GM21447 (cell line): ENCODE measurements around the gene SPINK5.

ENCODE experiments used
- ATAC-seq: cut with Tn5 transposase; IDR thresholded peaks from one replicate; pipeline ENCODE4 v1.9.1; 2021; ENCODE audit not compliant: unreplicated experiment

Gene SPINK5

DNA sequence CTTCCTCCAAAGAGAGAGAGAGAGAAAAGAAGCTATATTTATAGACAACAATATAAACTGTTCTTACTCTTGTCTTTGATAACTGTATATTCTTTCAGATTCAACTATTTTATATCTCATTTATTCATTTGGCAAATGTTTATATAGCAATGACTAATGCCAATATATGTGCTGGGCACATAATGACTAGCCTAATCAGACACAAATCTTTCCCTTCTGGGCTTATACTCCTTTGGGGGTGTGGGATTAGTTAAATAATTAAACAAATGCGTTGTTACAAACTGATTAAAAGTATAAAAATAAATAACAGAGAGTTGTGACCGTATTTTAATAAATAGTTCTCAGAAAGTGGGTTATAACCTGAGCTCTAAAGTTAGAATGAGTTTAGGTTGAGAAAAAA is 108.6 kb downstream of the SPINK5 start:
- ATAC-seq, result no peak

DNA sequence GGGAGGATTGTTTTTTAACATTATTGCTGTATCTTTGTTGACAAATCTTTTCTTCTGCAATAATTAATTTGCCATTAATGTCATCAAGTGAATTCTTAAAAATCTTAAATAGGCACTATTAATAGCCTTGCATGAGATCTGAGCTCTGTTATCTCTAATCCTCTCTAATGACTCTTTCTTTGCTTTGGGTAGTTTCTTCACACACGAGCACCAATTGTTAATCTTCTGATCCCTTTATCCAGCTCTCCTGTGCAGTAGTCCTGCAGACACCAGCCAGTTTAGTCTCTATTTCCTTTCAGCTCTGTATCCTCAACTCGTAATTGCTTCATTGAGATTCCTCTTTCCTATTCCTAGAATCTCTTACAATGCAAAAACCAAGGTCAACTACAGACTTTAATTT is 112.7 kb downstream of the SPINK5 start:
- ATAC-seq, result no peak

DNA sequence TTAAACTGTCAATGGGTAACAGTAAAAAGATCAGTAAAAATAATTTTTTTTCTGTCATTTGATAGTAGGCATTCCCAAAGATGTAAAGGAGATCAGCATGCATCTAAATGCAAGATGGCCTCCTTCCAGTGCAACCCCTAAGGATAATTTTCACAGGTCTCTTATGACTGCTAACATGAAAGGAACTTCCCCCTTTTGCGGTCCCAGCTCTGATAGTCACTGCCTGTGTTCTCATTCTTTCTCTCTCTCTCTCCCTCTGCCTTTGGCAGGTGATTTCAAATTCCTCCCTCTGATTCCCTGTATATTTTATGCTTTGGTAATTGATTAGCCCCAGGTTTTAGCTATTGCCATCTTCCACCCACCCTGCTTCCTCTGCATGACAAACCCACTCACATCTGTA is 113.4 kb downstream of the SPINK5 start:
- no peak for ATAC-seq

DNA sequence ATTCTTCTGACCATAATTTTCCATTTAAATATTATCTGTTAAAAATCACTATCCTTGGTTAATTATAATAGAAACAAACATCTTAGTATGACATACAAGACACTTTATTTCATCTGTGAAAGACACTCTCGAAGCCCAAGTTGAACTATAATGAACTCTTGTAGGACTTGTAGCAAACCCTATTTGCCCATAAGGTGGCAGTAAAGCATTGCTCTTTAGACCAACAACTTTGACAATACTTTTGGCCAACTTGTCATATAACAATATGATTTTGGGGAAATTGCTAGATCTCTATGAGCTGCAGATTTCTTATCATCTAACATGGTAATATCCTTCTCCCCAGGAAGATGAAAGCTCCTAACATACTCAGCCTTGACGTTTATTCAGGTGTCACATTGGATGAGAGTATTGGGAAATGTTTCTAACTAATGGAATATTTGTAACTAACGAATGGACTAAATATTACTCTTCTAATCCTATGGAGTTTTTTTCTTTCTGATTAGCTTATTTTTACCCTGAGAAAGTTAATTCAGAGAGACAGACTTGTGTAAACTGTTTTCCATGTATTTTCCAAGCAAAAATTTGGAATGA is 115.5 kb downstream of the SPINK5 start:
- ATAC-seq, result peak; percentile 74

DNA sequence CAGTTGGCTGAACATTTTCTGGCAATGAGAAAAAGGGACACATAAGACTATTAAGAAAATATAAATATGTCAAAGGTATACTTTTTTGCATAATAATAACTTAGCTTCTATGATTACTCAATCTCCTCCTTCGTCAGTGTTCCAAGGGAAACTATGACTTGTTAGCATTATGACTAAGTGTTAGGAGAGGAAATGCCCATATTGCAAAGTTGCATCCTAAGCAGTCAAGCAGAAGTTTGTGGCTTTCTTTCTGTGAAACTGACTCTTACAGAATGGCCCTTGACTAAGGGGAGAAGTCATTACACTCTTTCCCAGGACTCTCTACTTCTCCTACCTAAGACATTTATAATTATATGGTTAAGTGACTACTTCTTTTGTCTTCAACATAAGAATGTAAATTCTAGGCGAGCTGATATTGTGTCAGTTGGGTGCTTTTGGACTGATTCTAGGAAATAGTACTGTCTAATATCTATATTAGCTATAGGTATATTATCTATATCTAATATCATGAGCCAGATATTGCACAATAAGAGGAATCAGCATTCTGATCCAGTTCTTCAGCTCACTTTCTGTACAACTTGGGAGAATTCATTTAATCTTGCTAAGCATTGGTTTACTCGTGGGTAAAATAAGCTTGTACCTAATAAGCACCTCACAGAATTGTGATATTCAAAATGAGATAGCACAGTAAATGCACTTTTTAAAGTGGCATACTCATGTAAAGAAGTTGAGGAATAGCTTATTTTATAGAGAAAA is 122.6 kb downstream of the SPINK5 start:
- peak; percentile 95 for ATAC-seq
